ENCODE results near the gene EHD4.
A peak's percentile ranks its signal among the peaks of the same experiment; 100 is the strongest.

EHD4 gene

DNA sequence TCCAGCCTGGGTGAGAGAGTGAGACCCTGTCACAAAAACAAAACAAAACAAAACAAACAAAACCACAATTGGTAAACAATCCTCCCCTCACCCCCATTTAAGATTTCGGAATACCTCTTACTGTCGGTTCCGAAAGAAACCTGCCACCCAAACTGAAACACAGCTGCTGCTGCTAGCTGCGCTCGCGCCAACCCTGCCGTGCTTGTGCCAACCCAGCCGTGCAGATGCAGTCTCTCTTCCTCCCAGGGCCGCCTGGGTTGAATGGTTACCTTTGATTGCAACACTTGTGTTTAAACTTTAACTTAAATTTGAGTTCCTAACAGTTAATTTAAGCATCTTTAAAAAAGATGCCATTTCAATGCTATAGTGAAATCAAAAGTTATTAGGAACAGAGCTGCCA, 50.0 kb downstream of the EHD4 start:
- TF ChIP-seq CTCF (conservative IDR thresholded peaks at IDR 0.05) (no peak), ZFX (IDR thresholded peaks at IDR 0.05) (no peak)
- H3K27ac ChIP-seq = no peak overlapping the region

DNA sequence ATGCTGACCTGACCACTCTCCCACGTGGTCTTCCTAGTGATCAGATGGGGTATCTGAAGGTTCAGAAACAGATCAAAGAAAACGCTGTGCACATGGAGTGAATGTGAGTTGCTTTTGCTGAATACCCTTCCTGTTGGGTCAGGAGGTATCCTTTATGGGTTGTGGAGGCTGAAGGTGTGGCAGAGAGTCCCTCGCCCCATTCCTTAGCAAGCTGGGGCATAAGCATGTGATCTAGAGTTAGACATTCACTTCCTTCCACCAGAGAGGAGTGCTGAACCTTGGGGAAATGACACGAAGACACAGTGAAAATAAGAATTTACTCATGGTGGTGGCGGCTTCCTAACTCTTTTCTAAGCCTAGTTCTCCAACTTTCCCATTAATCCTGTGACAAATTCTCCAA, 50.7 kb downstream of the EHD4 start:
- no peak for TF ChIP-seq ZFX (IDR thresholded peaks at IDR 0.05)
- no peak for TF ChIP-seq CTCF (conservative IDR thresholded peaks at IDR 0.05)
- no peak overlapping the region for H3K27ac ChIP-seq

DNA sequence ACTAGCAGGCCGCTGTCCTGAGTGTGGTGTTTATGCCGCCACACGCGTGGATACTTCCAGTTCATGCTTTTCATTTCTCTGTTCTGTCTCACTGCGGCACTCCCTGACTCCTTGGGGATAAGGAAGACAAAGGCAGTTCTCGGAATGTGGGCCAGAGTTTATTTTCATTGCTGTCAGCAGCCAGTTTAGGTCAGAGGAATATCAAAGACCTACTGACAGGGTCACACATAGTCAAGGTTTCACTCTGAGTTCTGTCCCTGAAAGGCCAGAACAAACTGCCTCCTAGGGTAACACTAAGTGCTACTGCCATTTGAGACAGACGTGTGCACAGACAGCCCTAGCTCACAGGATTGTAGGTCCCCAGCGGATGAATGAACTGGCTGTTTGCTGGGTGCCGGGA, 51.2 kb downstream of the EHD4 start:
- TF ChIP-seq CTCF (conservative IDR thresholded peaks at IDR 0.05) (no peak), ZFX (IDR thresholded peaks at IDR 0.05) (no peak)
- no peak overlapping the region for H3K27ac ChIP-seq

DNA sequence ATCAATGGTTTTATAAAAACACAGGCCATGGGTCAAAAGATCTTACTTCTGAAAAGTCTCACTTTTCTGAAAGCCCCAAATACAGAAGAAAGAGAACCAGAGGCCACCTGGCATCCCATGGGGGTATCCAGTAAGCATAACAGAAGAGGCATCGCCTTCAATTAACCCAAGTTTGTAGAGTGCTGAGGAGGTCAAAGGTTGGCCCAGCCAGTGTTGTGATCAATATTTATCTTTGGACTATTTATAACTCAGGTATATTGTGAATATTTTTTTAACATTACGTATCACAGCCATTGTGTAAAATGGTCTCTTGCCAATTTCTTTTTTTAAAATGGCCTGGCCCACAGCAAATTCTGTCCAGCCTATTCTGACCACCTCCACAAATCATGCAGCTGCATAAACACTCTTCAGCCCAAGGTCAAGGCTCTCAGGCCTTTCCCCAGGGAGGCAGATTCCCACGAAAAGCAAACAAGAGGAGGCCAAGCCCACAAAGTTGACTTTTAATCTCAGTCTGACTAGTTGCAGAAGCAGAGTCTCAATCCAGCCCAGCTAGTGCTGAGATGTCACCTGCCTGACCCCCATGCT, 52.3 kb downstream of the EHD4 start:
- H3K27ac ChIP-seq = no peak overlapping the region
- TF ChIP-seq CTCF (conservative IDR thresholded peaks at IDR 0.05) (no peak), ZFX (IDR thresholded peaks at IDR 0.05) (no peak)

DNA sequence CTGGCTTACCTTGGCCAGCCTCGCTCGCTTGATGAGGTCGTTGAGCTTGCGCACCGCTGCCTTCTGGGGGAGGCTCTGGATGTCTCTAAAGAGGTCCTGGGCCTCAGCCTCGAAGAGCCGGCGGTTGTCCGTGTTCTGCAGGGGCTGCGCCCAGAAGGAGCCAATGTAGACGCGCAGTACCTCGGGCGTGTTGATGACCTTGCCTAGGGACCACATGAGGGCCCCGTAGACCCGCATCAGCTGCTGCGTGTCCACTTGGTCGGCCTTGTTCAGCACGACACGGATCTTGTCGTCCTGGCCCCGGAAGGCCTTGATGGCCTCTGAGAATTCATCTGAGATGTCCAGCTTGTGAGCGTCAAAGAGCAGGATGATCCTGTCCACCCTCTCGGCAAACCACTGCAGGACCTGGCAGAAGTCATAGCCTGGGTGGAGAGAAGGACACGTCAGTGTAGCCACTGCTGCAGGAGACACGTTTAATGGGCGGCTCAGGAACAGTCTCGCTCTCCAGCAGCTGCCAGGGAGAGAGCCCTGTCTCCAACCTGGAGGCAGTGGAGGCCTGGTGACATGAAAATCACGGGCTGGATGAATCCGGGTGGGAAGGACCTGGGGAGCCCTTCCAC, 53.0 kb downstream of the EHD4 start:
- H3K27ac ChIP-seq = peak overlapping the region; percentile 6; the same call in 1 of the 2 replicates

GRCh38 chr15:41918506-41919126, 53.7 kb downstream of the EHD4 start:
- no peak for TF ChIP-seq CTCF (conservative IDR thresholded peaks at IDR 0.05)
- no peak for TF ChIP-seq ZFX (IDR thresholded peaks at IDR 0.05)
- peak overlapping the region; percentile 41; the same call in 1 of the 2 replicates for H3K27ac ChIP-seq

More for the DNA sequence above, 53.0 kb downstream of the EHD4 start:
- no peak for TF ChIP-seq CTCF (conservative IDR thresholded peaks at IDR 0.05)
- TF ChIP-seq ZFX (IDR thresholded peaks at IDR 0.05) = no peak

DNA sequence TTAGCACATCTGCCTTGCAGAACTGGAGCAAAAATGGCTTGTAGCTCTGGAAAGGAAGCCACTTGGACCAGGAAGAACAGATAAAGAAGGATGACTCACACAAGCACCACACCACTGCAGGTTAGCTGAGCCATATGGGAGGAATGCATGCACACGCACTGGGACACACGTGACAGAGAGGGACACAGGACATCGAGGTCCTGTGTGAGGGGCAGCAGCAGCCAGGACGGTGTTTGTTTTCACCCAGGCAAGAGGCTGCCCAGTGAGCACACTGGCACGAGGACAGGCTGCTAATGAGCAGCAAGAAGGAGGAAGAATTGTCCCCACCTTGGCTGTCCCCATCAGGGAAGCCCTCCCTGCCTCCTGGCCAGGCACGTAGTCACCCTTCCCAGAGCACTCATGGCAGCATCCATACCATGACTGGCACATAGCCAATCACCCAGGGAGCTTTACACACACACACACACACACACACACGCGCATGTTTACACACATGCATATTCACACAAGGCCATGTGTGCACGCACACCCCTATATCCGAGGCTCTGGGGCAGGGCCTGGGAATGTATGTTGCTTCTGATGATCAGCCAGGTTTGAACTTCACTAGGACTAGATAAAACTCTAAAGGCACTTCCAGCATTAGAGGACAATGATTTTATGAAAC, 54.5 kb downstream of the EHD4 start:
- peak overlapping the region; percentile 41 for H3K27ac ChIP-seq

More for the DNA sequence above, 54.5 kb downstream of the EHD4 start:
- TF ChIP-seq ZFX (IDR thresholded peaks at IDR 0.05) (no peak), CTCF (conservative IDR thresholded peaks at IDR 0.05) (no peak)
